Fibroblast of the aortic adventitia (primary cell): ENCODE results near the gene HS3ST6. TPM values are rescaled to one million over a fixed set of nuclear protein-coding genes. Genes with fewer than 3 reads are reported as not detected.

Experiments
- DNase-seq: peaks from one replicate; pipeline ENCODE4 v3.0.0-alpha.2; 2010; ENCODE audit warnings: low read depth
- H3K4me3 ChIP-seq: 2 replicates; pipeline ENCODE4 v1.5.1; 2011; ENCODE audit warnings: low read depth, mild to moderate bottlenecking, control low read depth, low read length, moderate library complexity
- CTCF ChIP-seq: IDR thresholded peaks from 2 replicates; pipeline ENCODE4 v1.5.1; 2011; ENCODE audit warnings: mild to moderate bottlenecking, low read length, control low read depth, inconsistent platforms; ENCODE audit not compliant: insufficient read depth
- total RNA-seq: library from RNA; depleted of rRNA; stranded (reverse); fragments of >200 nt; gene quantifications from 2 replicates; pipeline ENCODE4 v1.2.3, GENCODE V29; 2012; ENCODE audit warnings: low replicate concordance

HS3ST6 gene
- total RNA-seq, 1 donor = not detected

DNA sequence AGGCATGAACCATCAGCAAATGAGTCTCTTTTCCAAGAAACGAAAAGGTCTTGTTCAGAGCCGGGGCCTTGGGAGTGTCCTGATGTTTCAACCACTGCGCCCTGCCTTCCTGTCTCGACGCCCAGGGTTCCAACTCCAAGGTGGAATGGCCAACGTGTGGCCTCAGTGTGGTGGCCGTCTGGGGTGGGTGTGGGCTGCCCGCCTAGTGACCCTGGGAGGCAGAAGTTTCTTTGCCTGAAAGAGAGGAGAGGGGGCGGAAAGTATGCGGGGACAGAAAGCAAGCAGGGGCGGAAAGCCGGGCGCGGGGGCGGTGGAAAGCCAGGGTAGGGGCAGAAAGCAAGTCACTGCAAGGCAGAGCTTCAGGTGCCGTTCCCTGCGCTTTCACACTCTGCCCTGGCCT lies 20.7 kb upstream of the HS3ST6 start:
- no peak for DNase-seq
- TF ChIP-seq CTCF = no peak

GRCh38 chr16:1938316-1938715 lies 20.1 kb upstream of the HS3ST6 start:
- no peak for DNase-seq
- H3K4me3 ChIP-seq = no peak overlapping the region
- TF ChIP-seq CTCF = no peak

More for the DNA sequence above, 20.7 kb upstream of the HS3ST6 start:
- no peak overlapping the region for H3K4me3 ChIP-seq

DNA sequence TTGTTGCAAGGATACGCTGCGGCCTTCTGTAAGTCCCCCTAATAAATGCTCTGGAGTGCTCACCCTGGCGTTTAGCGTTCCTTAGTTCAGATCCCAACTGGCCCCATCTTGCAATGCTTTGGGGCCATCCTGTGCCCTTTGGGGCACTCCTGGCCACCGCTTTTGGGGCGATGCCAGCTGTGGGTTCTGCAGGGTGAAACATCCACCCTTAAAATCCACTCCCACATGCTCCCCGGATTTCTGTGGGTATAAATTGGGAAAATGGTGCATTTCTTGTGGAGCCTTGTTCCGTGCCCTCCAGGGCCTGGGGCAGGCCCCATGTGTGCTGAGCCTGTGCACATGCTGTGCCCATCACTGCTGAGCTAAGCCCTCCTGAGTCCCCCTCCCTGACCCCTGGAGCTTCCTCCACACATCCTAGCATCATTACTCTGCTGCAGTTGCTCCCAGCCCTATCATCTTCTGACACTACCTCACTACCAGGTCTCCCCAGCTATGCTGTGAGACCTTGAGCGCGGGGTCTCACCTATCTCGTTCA lies 18.8 kb upstream of the HS3ST6 start:
- TF ChIP-seq CTCF = no peak
- H3K4me3 ChIP-seq = no peak overlapping the region
- DNase-seq = no peak

DNA sequence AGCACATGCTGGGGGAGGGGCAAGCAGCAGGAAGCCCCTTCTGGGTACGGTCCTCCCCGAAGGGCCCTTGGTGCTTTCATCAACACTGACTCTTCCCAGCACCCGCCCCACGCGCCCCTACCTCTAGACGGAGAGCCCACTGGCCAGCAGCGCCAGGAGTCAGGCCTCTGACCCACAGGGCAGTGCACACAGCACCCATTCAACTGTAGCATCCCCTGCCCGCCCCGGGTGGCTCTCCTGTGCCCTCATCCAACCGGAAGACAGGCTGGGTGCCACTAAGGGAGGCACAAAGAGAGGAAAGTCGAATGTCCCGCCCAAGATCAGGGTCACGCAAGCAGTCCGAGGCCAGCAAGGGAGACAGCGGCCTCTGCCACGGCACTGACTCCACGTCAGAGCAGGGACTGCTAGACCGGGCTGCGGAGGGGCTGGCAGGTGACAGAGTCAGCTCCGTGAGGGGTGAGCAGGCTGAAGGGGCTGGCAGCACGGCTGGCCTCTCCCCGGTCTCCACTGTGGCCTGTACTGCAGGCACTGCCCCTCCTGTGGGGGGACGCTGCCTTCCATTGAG lies 15.0 kb upstream of the HS3ST6 start:
- no peak overlapping the region for H3K4me3 ChIP-seq
- no peak for TF ChIP-seq CTCF
- DNase-seq = no peak

DNA sequence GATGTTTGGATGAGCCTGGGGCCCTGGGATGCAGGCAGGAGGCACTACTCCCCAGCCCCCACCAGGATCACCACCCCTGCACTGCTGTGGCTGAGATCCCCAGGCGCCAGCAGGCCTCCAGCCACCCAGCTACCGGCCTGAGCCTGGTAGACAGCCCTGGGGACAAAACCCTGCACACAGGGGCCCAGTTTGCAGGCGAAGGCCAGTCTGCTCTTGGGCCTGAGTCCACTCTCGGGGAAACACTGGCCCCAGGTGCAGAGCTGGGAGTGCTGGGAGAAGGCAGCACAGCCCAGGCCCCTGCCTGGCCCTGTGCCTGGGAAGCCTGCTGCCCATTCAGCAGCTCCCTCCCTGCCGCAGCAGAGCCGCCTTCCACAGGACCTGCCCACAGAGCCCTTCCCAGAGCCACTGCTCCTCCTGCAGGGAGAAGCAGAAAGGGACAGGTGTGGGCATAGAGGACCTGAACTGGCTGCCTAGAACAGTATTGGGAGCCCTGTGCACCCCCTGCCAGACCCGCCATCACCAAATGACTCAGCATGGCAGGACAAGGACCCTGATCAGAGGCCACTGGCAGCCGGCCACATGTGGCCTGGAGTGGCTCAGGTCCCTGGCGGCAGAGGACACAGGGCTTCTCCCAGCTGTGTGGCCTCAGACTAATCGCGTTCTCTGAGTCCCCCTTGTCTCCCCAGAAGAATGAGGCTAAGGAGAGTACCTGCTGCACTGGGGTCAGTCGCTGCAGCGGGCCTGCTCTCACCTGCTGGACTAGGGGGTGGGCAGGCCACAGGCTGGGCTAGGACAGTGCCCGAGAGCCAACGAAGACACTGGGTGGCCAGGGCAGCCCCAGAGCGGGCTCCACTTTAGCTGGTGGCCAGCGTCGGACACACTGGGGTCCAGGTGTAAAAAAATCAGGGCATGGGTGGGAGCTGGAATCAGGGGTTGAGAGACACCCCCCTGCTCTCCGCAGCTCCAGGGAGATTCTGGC lies 14.1 kb upstream of the HS3ST6 start:
- no peak overlapping the region for H3K4me3 ChIP-seq
- no peak for TF ChIP-seq CTCF
- no peak for DNase-seq

DNA sequence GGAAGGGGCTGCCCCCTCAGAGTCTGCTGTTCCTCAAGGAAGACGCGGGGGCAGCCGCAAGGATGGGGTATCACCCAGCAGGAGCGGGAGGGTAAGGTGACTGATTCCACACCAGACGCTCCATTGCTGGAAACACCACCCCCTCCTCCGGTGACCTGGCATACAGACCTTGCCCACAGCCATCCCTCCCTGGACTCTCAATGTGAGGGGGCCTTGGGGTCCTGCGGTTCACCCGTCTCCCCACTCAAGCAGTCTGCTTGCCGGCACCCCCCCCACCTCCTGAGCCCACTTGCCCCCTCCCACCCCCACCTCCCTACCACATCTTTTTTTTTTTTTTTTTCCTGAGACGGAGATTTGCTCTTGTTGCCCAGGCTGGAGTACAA lies 12.1 kb upstream of the HS3ST6 start:
- DNase-seq = no peak
- no peak for TF ChIP-seq CTCF
- no peak overlapping the region for H3K4me3 ChIP-seq
